ENCODE data around the gene NEDD9.

NEDD9 gene

DNA sequence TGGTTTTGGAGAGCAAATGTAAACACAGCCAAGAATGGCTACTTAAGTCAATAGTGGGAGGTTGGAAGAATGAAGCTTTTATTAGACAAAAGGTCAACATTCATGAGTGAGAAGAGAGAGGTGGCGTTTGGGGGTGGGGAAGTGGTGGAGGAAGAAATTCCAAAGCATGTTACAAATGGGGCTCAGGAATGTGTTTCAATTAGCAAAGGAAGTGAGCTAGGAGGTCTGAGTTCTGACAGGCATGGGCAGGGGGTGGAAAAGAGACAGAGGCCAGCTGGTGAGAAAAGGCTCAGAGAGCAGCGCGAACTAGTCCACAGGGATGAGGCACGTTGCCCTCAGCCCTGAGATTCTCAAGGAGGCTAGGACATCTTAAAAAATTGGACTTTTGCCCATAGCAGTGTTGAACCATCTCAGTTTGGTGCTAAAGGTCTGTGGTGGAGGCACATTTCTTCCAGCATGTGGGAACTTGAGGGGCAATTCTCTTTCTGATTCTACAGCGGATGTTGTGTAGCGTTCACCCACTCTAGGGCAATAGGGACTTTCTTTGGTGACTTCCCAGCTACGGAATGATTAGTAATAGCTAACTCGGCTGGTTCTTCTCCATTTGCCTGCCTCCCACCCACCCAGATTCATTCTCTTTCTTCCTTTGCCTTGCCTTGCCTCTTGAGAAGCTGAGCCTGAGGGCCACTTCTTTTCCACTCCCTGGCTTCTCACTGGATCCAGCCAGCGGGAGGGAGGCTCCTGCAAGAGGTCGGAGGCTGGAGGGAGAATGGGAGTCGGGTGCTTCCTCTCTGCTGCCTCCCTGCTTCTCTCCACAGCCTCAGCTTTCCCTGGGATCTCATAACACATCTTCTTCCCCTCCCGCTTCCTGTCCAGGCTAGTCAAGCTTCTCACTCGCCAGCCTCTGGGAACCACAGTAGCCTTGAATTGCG is 45.1 kb upstream of the NEDD9 start:
- POLR2A ChIA-PET, result interaction anchor here (0.6 to 1.4 kb wide), 4 partner anchors 15 to 45 kb away, joined by 3 to 4 read pairs (median 3); partner anchors contain the start of gene NEDD9
- no peak overlapping the region for H3K4me3 ChIP-seq (ENCODE audit: low read depth, low read length)
- CTCF ChIA-PET, result interaction anchor here (1.0 to 3.3 kb wide), 5 partner anchors 15 to 219 kb away, joined by 3 to 15 read pairs (median 4); no protein-coding TSS in a partner anchor
- DNase-seq (ENCODE audit: low read depth, low spot score), result peak; percentile 72
- no peak for TF ChIP-seq CTCF (IDR thresholded peaks at IDR 0.05; ENCODE audit: insufficient read depth, low read length, missing control alignments)

- ChIA-PET CTCF (interaction anchor here (1.0 to 3.3 kb wide), 3 partner anchors 14 to 219 kb away, joined by 3 to 15 read pairs (median 7); no protein-coding TSS in a partner anchor), POLR2A (interaction anchor here (0.7 to 1.4 kb wide), 2 partner anchors 42 to 44 kb away, joined by 3 to 4 read pairs; partner anchors contain the start of gene NEDD9)
- H3K4me3 ChIP-seq (ENCODE audit: low read depth, low read length), result no peak overlapping the region
- no peak for TF ChIP-seq CTCF (IDR thresholded peaks at IDR 0.05; ENCODE audit: insufficient read depth, low read length, missing control alignments)
- no peak for DNase-seq (ENCODE audit: low read depth, low spot score)
Observed at GRCh38 chr6:11276911-11277274, 44.4 kb upstream of the NEDD9 start.

DNA sequence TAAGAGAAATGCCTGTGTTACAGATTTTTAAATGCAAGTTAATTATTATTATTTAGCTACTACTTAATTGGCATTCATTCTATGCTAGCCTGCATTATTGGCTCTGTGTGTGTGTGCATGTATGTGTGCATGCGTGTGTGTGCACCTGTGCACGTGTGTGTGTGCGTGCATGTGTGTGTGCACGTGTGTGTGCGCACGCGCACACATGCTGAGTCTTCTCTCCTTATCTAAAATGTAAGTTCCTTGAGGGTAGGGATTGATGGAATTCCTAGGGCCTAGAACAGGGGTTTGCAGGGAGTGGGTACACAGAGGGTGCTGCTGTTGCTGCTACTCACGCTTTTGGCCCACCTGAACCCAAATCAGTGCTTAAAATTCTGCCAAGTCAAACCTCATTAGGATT is 43.8 kb upstream of the NEDD9 start:
- POLR2A ChIA-PET, result no interaction called here
- no peak for DNase-seq (ENCODE audit: low read depth, low spot score)
- no peak overlapping the region for H3K4me3 ChIP-seq (ENCODE audit: low read depth, low read length)
- TF ChIP-seq CTCF (IDR thresholded peaks at IDR 0.05; ENCODE audit: insufficient read depth, low read length, missing control alignments), result no peak
- CTCF ChIA-PET, result interaction anchor here (1.0 to 3.3 kb wide), 3 partner anchors 9 to 220 kb away, joined by 3 to 15 read pairs (median 3); no protein-coding TSS in a partner anchor

- POLR2A ChIA-PET, result no interaction called here
- TF ChIP-seq CTCF (IDR thresholded peaks at IDR 0.05; ENCODE audit: insufficient read depth, low read length, missing control alignments), result no peak
- no peak overlapping the region for H3K4me3 ChIP-seq (ENCODE audit: low read depth, low read length)
- CTCF ChIA-PET, result interaction anchor here (1.0 to 3.3 kb wide), 3 partner anchors 9 to 221 kb away, joined by 3 to 15 read pairs (median 3); no protein-coding TSS in a partner anchor
- no peak for DNase-seq (ENCODE audit: low read depth, low spot score)
Observed at GRCh38 chr6:11275598-11275997, 43.1 kb upstream of the NEDD9 start.

GRCh38 chr6:11273406-11274065 is 41.1 kb upstream of the NEDD9 start:
- POLR2A ChIA-PET, result no interaction called here
- no peak for TF ChIP-seq CTCF (IDR thresholded peaks at IDR 0.05; ENCODE audit: insufficient read depth, low read length, missing control alignments)
- H3K4me3 ChIP-seq (ENCODE audit: low read depth, low read length), result no peak overlapping the region

More at GRCh38 chr6:11273406-11274065, 41.1 kb upstream of the NEDD9 start:
- DNase-seq (ENCODE audit: low read depth, low spot score), result no peak
- CTCF ChIA-PET, result no interaction called here

Measured in AG04449 (cell line).